H1 (cell line): ENCODE measurements around the gene KIN. TPM values are rescaled to one million over a fixed set of nuclear protein-coding genes. Genes with fewer than 3 reads are reported as not detected.
"Not testable (repeated sequence)": the region's sequence is repeated elsewhere in the genome, so short reads cannot be mapped to it uniquely, and the experiment has no call there.

Source experiments
- CTCF ChIA-PET: fragments of 300-600 bp; sonication (Branson Sonifier 250); formaldehyde crosslinking; loops from one replicate; lab custom pipeline; 2021; ENCODE audit not compliant: partially characterized antibody; lab: Charles Lee
- POLR2A ChIA-PET: fragments of 300-600 bp; sonication (Branson Sonifier 250); formaldehyde crosslinking; loops from one replicate; lab custom pipeline; 2021; ENCODE audit warnings: inconsistent platforms; ENCODE audit not compliant: partially characterized antibody; lab: Charles Lee
- DNase-seq, 2 experiments: peaks; one replicate each; pipeline versions ENCODE4 v3.0.0 to v3.0.0-alpha.2; 2010 to 2022; ENCODE audit warnings: low spot score in 2 of 2, low read depth in 1 of 2, mixed read lengths in 1 of 2
- FAIRE-seq: peaks from 2 replicates; lab custom pipeline; 2011; peaks lifted over from hg19 to GRCh38; lab: Jason Lieb, UNC
- H2AFZ ChIP-seq: 2 replicates; pipeline ENCODE4 v1.8.1; 2012; ENCODE audit warnings: low read length, inconsistent platforms
- H2AK5ac ChIP-seq: 2 replicates; pipeline ENCODE4 v1.6.1; 2013; ENCODE audit warnings: low read depth, low read length
- H2BK120ac ChIP-seq: replicated peaks from 2 replicates; pipeline ENCODE3; 2013; ENCODE audit warnings: low read depth, low read length, inconsistent platforms
- H2BK12ac ChIP-seq: 2 replicates; pipeline ENCODE4 v1.6.1; 2013; ENCODE audit warnings: low read depth, low read length
- H2BK15ac ChIP-seq: 2 replicates; pipeline ENCODE4 v1.6.1; 2013; ENCODE audit warnings: low read length
- H2BK20ac ChIP-seq: 2 replicates; pipeline ENCODE4 v1.6.1; 2013; ENCODE audit warnings: low read length
- H2BK5ac ChIP-seq: 2 replicates; pipeline ENCODE4 v1.6.1; 2013; ENCODE audit warnings: low read depth, low read length
- H3K14ac ChIP-seq: 2 replicates; pipeline ENCODE4 v1.6.1; 2013; ENCODE audit warnings: inconsistent platforms; ENCODE audit not compliant: insufficient read length
- H3K18ac ChIP-seq: 2 replicates; pipeline ENCODE4 v1.6.1; 2013; ENCODE audit warnings: low read length; ENCODE audit errors: extremely low read depth
- H3K23ac ChIP-seq: 2 replicates; pipeline ENCODE4 v1.6.1; 2013; ENCODE audit warnings: inconsistent platforms; ENCODE audit not compliant: insufficient read length
- H3K23me2 ChIP-seq: 2 replicates; pipeline ENCODE4 v1.6.1; 2013; ENCODE audit warnings: low read depth, low read length
- H3K27ac ChIP-seq: 2 replicates; pipeline ENCODE4 v1.6.1; 2011; ENCODE audit warnings: low read depth, low read length, inconsistent platforms
- H3K27me3 ChIP-seq, 4 experiments: replicated peaks in 1 of 4; 1 replicate in 1 of 4; 2 replicates in 3 of 4; pipeline versions ENCODE4 v1.6.1 to v1.8.1; 2011 to 2013; ENCODE audit warnings: low read length in 3 of 4, mild to moderate bottlenecking in 3 of 4, inconsistent platforms in 2 of 4, mixed read lengths in 2 of 4, moderate library complexity in 1 of 4; ENCODE audit not compliant: control insufficient read depth in 3 of 4, insufficient read depth in 3 of 4; ENCODE audit errors: extremely low read depth in 1 of 4
- H3K36me3 ChIP-seq, 4 experiments: 2 replicates each; pipeline versions ENCODE4 v1.6.1 to v1.8.1; 2011 to 2013; ENCODE audit warnings: mild to moderate bottlenecking in 4 of 4, low read length in 3 of 4, moderate library complexity in 2 of 4, control low read depth in 1 of 4, inconsistent platforms in 1 of 4; ENCODE audit not compliant: insufficient read depth in 4 of 4, control insufficient read depth in 2 of 4
- H3K4ac ChIP-seq: replicated peaks from 2 replicates; pipeline ENCODE3; 2013; ENCODE audit warnings: low read length, low read depth, mixed read lengths, inconsistent platforms; ENCODE audit not compliant: insufficient read length
- H3K4me1 ChIP-seq, 4 experiments: replicated peaks in 1 of 4; 1 replicate in 1 of 4; 2 replicates in 3 of 4; pipeline versions ENCODE4 v1.6.1 to v1.8.1; 2011 to 2013; ENCODE audit warnings: low read length in 3 of 4, inconsistent platforms in 2 of 4, mixed read lengths in 1 of 4; ENCODE audit not compliant: insufficient read depth in 4 of 4, control insufficient read depth in 3 of 4
- H3K4me2 ChIP-seq, 2 experiments: 2 replicates each; pipeline versions ENCODE4 v1.6.1 to v1.8.1; 2011 to 2013; ENCODE audit warnings: low read depth in 2 of 2, low read length in 2 of 2, control low read depth in 1 of 2, inconsistent platforms in 1 of 2, mild to moderate bottlenecking in 1 of 2; ENCODE audit not compliant: insufficient read depth in 1 of 2
- H3K4me3 ChIP-seq, 4 experiments: fragments of 200-600, 300-600 bp in 1 of 4; sonication (generic), shearing (Covaris generic), sonication (Bioruptor Twin) in 1 of 4; 2 replicates each; pipeline versions ENCODE4 v1.5.1 to v1.8.1; 2011 to 2016; ENCODE audit warnings: low read length in 4 of 4, low read depth in 3 of 4, control low read depth in 2 of 4, inconsistent platforms in 2 of 4, mild to moderate bottlenecking in 2 of 4, mixed read lengths in 1 of 4, moderate library complexity in 1 of 4; ENCODE audit not compliant: insufficient read depth in 2 of 4; ENCODE audit errors: extremely low read depth in 1 of 4
- H3K56ac ChIP-seq: replicated peaks from 2 replicates; pipeline ENCODE3; 2013; ENCODE audit warnings: low read depth, mild to moderate bottlenecking, mixed read lengths, low read length, inconsistent platforms; ENCODE audit not compliant: insufficient read length
- H3K79me1 ChIP-seq: 2 replicates; pipeline ENCODE4 v1.6.1; 2013; ENCODE audit warnings: low read depth, low read length, control low read depth
- H3K79me2 ChIP-seq, 2 experiments: 2 replicates each; pipeline versions ENCODE4 v1.6.1 to v1.8.1; 2012 to 2013; ENCODE audit warnings: low read length in 2 of 2, mild to moderate bottlenecking in 2 of 2, inconsistent platforms in 1 of 2; ENCODE audit not compliant: insufficient read depth in 2 of 2, control insufficient read depth in 1 of 2
- H3K9ac ChIP-seq, 4 experiments: replicated peaks in 1 of 4; 1 replicate in 1 of 4; 2 replicates in 3 of 4; pipeline versions ENCODE4 v1.6.1 to v1.8.1; 2011 to 2013; ENCODE audit warnings: low read depth in 3 of 4, low read length in 3 of 4, control low read depth in 2 of 4, mild to moderate bottlenecking in 2 of 4, moderate library complexity in 2 of 4, inconsistent platforms in 1 of 4; ENCODE audit errors: extremely low read depth in 1 of 4
- H3K9me3 ChIP-seq, 2 experiments: 2 replicates each; pipeline versions ENCODE4 v1.6.1 to v1.8.1; 2012 to 2013; ENCODE audit warnings: mild to moderate bottlenecking in 2 of 2, moderate library complexity in 2 of 2, control low read depth in 1 of 2, inconsistent platforms in 1 of 2, low read depth in 1 of 2, low read length in 1 of 2, mixed read lengths in 1 of 2; ENCODE audit not compliant: insufficient read depth in 2 of 2
- H4K20me1 ChIP-seq, 2 experiments: replicated peaks in 1 of 2; 2 replicates each; pipeline versions ENCODE3 to v1.8.1; 2011 to 2013; ENCODE audit warnings: inconsistent platforms in 2 of 2, low read length in 2 of 2, mild to moderate bottlenecking in 1 of 2; ENCODE audit not compliant: insufficient read depth in 2 of 2, control insufficient read depth in 1 of 2
- H4K5ac ChIP-seq: 2 replicates; pipeline ENCODE4 v1.6.1; 2013; ENCODE audit warnings: low read length, low read depth, mixed read lengths, inconsistent platforms; ENCODE audit not compliant: insufficient read length
- H4K8ac ChIP-seq: 2 replicates; pipeline ENCODE4 v1.8.0; 2013; ENCODE audit warnings: mild to moderate bottlenecking, moderate library complexity, low read length, inconsistent platforms; ENCODE audit not compliant: insufficient read depth; ENCODE audit errors: extremely low read depth
- H4K91ac ChIP-seq: replicated peaks from 2 replicates; pipeline ENCODE3; 2013; ENCODE audit warnings: low read length, mixed read lengths, inconsistent platforms; ENCODE audit not compliant: insufficient read length
- WGBS, 2 experiments: shearing (Covaris generic) in 1 of 2; methylation state at CpG; one replicate each; pipeline versions ENCODE4 v1.1.6 to v1.1.7; 2013 to 2015; ENCODE audit warnings: low lambda C conversion rate in 2 of 2, mixed read lengths in 2 of 2, inconsistent platforms in 1 of 2, low coverage in 1 of 2, missing lambda C conversion rate in 1 of 2; ENCODE audit not compliant: insufficient replicate concordance in 2 of 2, insufficient coverage in 1 of 2, insufficient read length in 1 of 2; ENCODE audit errors: extremely low coverage in 1 of 2, missing lambda C conversion rate in 1 of 2; 5-methylcytosine and 5-hydroxymethylcytosine counted together
- polyA plus RNA-seq, 7 experiments: library from polyadenylated mRNA; depleted of rRNA in 3 of 7; stranded (reverse) in 5 of 7; unstranded in 2 of 7; fragments of >200 nt in 5 of 7; fragments of 200-250 nt in 2 of 7; gene quantifications; 1 replicate in 5 of 7; 2 replicates in 1 of 7; 4 replicates in 1 of 7; pipeline versions ENCODE4 v1.2.1 to v1.2.3, GENCODE V29; 2011 to 2013; ENCODE audit warnings: missing spikeins in 2 of 7, mixed read lengths in 2 of 7
- total RNA-seq: library from RNA; stranded (reverse); fragmentation: NEBNext Ultra II Directional; extraction: Animal tissue kit (Norgen Biotek cat#: 25700); gene quantifications from 2 replicates; pipeline ENCODE4 v1.2.1, GENCODE V29; 2021

Gene KIN
- total and polyA plus RNA-seq, 2 of the 8 experiments (the other 6 are each of a cell fraction or from before 2014, with no cell fraction given): 3.7 to 16.5 TPM

DNA sequence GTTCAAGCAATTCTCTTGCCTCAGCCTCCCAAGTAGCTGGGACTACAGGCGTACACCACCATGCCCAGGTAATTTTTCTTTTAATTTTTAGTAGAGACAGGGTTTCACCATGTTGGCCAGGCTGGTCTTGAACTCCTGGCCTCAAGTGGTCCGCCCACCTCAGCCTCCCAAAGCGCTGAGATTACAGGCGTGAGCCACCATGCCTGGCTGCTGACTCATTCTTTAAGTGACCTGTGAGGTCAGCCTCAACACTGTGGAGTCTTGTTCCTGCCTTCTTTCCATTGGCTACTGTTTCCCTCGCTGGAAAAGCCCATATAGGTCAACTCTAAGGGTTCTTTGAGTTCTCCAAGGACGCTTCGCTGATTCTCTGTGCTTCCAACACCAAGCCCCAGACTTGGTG is 39.2 kb downstream of the KIN start:
- H2BK20ac ChIP-seq, H2BK15ac ChIP-seq, H2AK5ac ChIP-seq, H3K79me2 ChIP-seq, H2BK5ac ChIP-seq, H2BK120ac ChIP-seq, H4K8ac ChIP-seq, H4K91ac ChIP-seq, H4K5ac ChIP-seq, H4K20me1 ChIP-seq, H3K18ac ChIP-seq, H3K14ac ChIP-seq, H3K9ac ChIP-seq, H2AFZ ChIP-seq, H3K4me3 ChIP-seq, H3K56ac ChIP-seq, H3K27ac ChIP-seq, H3K4me2 ChIP-seq, H3K27me3 ChIP-seq, H3K9me3 ChIP-seq, H2BK12ac ChIP-seq, DNase-seq, H3K4ac ChIP-seq, H3K4me1 ChIP-seq, H3K23ac ChIP-seq, FAIRE-seq, H3K23me2 ChIP-seq, H3K79me1 ChIP-seq: not testable (repeated sequence)
- WGBS, 2 experiments: 90% methylated on average over 7 of the region's 7 CpGs; no CpG with 5 or more reads in 1 of the 2 experiments
- peaks cover 0 to 15% (median 9%) of the 10 kb centered on the region in 4 experiments; a peak in 7 of 8 replicates for H3K36me3 ChIP-seq
- CTCF ChIA-PET: interaction anchor here (0.6 to 1.3 kb wide), 2 partner anchors 8 to 137 kb away, joined by 3 to 4 read pairs; no protein-coding TSS in a partner anchor
- POLR2A ChIA-PET: interaction anchor here (0.6 to 0.7 kb wide), 2 partner anchors 9 to 27 kb away, joined by 3 read pairs; no protein-coding TSS in a partner anchor
